HEK293 (cell line): ENCODE data around the gene MRPS18B.

Source experiments
- BCL11A ChIP-seq: fragments of 450-650 bp; formaldehyde crosslinking; IDR thresholded peaks from 2 replicates; pipeline ENCODE4 v1.5.1; 2016; ENCODE audit warnings: low read depth, missing biosample characterization, missing genetic modification characterization
- KLF17 ChIP-seq: fragments of 450-650 bp; formaldehyde crosslinking; IDR thresholded peaks from 2 replicates; pipeline ENCODE4 v1.5.1; 2016; ENCODE audit warnings: missing biosample characterization, missing genetic modification characterization
- KLF7 ChIP-seq: fragments of 450-650 bp; formaldehyde crosslinking; IDR thresholded peaks from 2 replicates; pipeline ENCODE4 v1.5.1; 2016; ENCODE audit warnings: missing biosample characterization, missing genetic modification characterization, borderline replicate concordance
- RBAK ChIP-seq: fragments of 450-650 bp; formaldehyde crosslinking; IDR thresholded peaks from 2 replicates; pipeline ENCODE4 v1.5.1; 2016; ENCODE audit warnings: missing biosample characterization, missing genetic modification characterization
- SCRT1 ChIP-seq: fragments of 450-650 bp; formaldehyde crosslinking; IDR thresholded peaks from 2 replicates; pipeline ENCODE4 v1.5.1; 2016; ENCODE audit warnings: missing biosample characterization, missing genetic modification characterization, borderline replicate concordance
- SP3 ChIP-seq: fragments of 450-650 bp; formaldehyde crosslinking; IDR thresholded peaks from 2 replicates; pipeline ENCODE4 v1.5.1; 2016; ENCODE audit warnings: missing biosample characterization, missing genetic modification characterization
- SP7 ChIP-seq: fragments of 450-650 bp; formaldehyde crosslinking; IDR thresholded peaks from 2 replicates; pipeline ENCODE4 v1.5.1; 2016; ENCODE audit warnings: missing biosample characterization, missing genetic modification characterization
- ZBTB17 ChIP-seq: fragments of 450-650 bp; formaldehyde crosslinking; IDR thresholded peaks from 2 replicates; pipeline ENCODE4 v1.5.1; 2016; ENCODE audit warnings: missing biosample characterization, missing genetic modification characterization
- ZBTB8A ChIP-seq: fragments of 450-650 bp; formaldehyde crosslinking; IDR thresholded peaks from 2 replicates; pipeline ENCODE4 v1.5.1; 2016; ENCODE audit warnings: missing biosample characterization, missing genetic modification characterization
- ZEB2 ChIP-seq: fragments of 450-650 bp; formaldehyde crosslinking; IDR thresholded peaks from 2 replicates; pipeline ENCODE4 v1.5.1; 2016; ENCODE audit warnings: missing biosample characterization, missing genetic modification characterization
- ZNF10 ChIP-seq: fragments of 450-650 bp; formaldehyde crosslinking; IDR thresholded peaks from 2 replicates; pipeline ENCODE4 v1.5.1; 2017; ENCODE audit warnings: missing biosample characterization, missing genetic modification characterization
- ZNF138 ChIP-seq: fragments of 450-650 bp; formaldehyde crosslinking; IDR thresholded peaks from 2 replicates; pipeline ENCODE4 v1.5.1; 2016; ENCODE audit warnings: missing biosample characterization, missing genetic modification characterization, borderline replicate concordance
- ZNF16 ChIP-seq: fragments of 450-650 bp; formaldehyde crosslinking; IDR thresholded peaks from 2 replicates; pipeline ENCODE4 v1.5.1; 2016; ENCODE audit warnings: low read depth, missing biosample characterization, missing genetic modification characterization
- ZNF174 ChIP-seq: fragments of 450-650 bp; formaldehyde crosslinking; IDR thresholded peaks from 2 replicates; pipeline ENCODE4 v1.5.0; 2017; ENCODE audit warnings: missing biosample characterization, mild to moderate bottlenecking, missing genetic modification characterization
- ZNF24 ChIP-seq: fragments of 450-650 bp; formaldehyde crosslinking; IDR thresholded peaks from 2 replicates; pipeline ENCODE4 v1.5.1; 2016; ENCODE audit warnings: missing biosample characterization, missing genetic modification characterization
- ZNF341 ChIP-seq: fragments of 450-650 bp; formaldehyde crosslinking; IDR thresholded peaks from 2 replicates; pipeline ENCODE4; 2016; ENCODE audit warnings: low read depth, missing biosample characterization, missing genetic modification characterization
- ZNF518A ChIP-seq: fragments of 450-650 bp; formaldehyde crosslinking; conservative IDR thresholded peaks from 2 replicates; pipeline ENCODE4 v1.5.1; 2016; ENCODE audit warnings: low read depth, missing biosample characterization, missing genetic modification characterization
- ZNF530 ChIP-seq: fragments of 450-650 bp; formaldehyde crosslinking; IDR thresholded peaks from 2 replicates; pipeline ENCODE4 v1.5.1; 2016; ENCODE audit warnings: low read depth, missing biosample characterization, missing genetic modification characterization
- ZNF544 ChIP-seq: fragments of 450-650 bp; formaldehyde crosslinking; IDR thresholded peaks from 2 replicates; pipeline ENCODE4 v1.5.0; 2017; ENCODE audit warnings: missing biosample characterization, missing genetic modification characterization
- ZNF549 ChIP-seq: fragments of 450-650 bp; IDR thresholded peaks from 2 replicates; pipeline ENCODE4 v1.5.1; 2018; ENCODE audit warnings: missing biosample characterization, missing genetic modification characterization, mild to moderate bottlenecking, inconsistent platforms, moderate library complexity
- ZNF558 ChIP-seq: fragments of 450-650 bp; formaldehyde crosslinking; IDR thresholded peaks from 2 replicates; pipeline ENCODE4 v1.5.1; 2016; ENCODE audit warnings: missing biosample characterization, missing genetic modification characterization
- ZNF561 ChIP-seq: fragments of 450-650 bp; IDR thresholded peaks from 2 replicates; pipeline ENCODE4 v1.5.1; 2018; ENCODE audit warnings: missing biosample characterization, missing genetic modification characterization, borderline replicate concordance
- ZNF658 ChIP-seq: fragments of 450-650 bp; formaldehyde crosslinking; IDR thresholded peaks from 2 replicates; pipeline ENCODE4; 2016; ENCODE audit warnings: missing biosample characterization, missing genetic modification characterization
- ZNF670 ChIP-seq: fragments of 450-650 bp; formaldehyde crosslinking; IDR thresholded peaks from 2 replicates; pipeline ENCODE4 v1.5.1; 2016; ENCODE audit warnings: missing biosample characterization, missing genetic modification characterization, low read depth
- ZNF677 ChIP-seq: fragments of 450-650 bp; IDR thresholded peaks from 2 replicates; pipeline ENCODE4 v1.5.0; 2018; ENCODE audit warnings: missing biosample characterization, mild to moderate bottlenecking, missing genetic modification characterization, moderate library complexity
- ZNF701 ChIP-seq: fragments of 450-650 bp; formaldehyde crosslinking; IDR thresholded peaks from 2 replicates; pipeline ENCODE4 v1.5.1; 2016; ENCODE audit warnings: missing biosample characterization, missing genetic modification characterization
- TF ChIP-seq, protein P1 (sequence below): fragments of 450-650 bp; formaldehyde crosslinking; IDR thresholded peaks from 2 replicates; pipeline ENCODE4 v1.5.1; 2016; ENCODE audit warnings: missing biosample characterization, missing genetic modification characterization
- TF ChIP-seq, protein P2 (sequence below): fragments of 450-650 bp; formaldehyde crosslinking; IDR thresholded peaks from 2 replicates; pipeline ENCODE4 v1.5.1; 2017; ENCODE audit warnings: missing biosample characterization, missing genetic modification characterization
- TF ChIP-seq, protein P3 (sequence below): fragments of 450-650 bp; formaldehyde crosslinking; optimal IDR thresholded peaks from 2 replicates; pipeline ENCODE3; 2016; ENCODE audit warnings: missing biosample characterization, mild to moderate bottlenecking, missing genetic modification characterization

MRPS18B gene

GRCh38 chr6:30616811-30617564, 652 bp upstream of the MRPS18B start, which contains the start of gene PPP1R10 (continued):
- no peak for TF ChIP-seq SCRT1 (tag by site-specific recombination)
- TF ChIP-seq RBAK (tag by site-specific recombination), result no peak
- TF ChIP-seq, protein P1, sequence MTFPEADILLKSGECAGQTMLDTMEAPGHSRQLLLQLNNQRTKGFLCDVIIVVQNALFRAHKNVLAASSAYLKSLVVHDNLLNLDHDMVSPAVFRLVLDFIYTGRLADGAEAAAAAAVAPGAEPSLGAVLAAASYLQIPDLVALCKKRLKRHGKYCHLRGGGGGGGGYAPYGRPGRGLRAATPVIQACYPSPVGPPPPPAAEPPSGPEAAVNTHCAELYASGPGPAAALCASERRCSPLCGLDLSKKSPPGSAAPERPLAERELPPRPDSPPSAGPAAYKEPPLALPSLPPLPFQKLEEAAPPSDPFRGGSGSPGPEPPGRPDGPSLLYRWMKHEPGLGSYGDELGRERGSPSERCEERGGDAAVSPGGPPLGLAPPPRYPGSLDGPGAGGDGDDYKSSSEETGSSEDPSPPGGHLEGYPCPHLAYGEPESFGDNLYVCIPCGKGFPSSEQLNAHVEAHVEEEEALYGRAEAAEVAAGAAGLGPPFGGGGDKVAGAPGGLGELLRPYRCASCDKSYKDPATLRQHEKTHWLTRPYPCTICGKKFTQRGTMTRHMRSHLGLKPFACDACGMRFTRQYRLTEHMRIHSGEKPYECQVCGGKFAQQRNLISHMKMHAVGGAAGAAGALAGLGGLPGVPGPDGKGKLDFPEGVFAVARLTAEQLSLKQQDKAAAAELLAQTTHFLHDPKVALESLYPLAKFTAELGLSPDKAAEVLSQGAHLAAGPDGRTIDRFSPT (tag by site-specific recombination), result no peak
- TF ChIP-seq ZNF530 (tag by site-specific recombination), result no peak
- peak; percentile 89 for TF ChIP-seq ZNF561 (tag by site-specific recombination)
- TF ChIP-seq BCL11A (tag by site-specific recombination), result no peak
- TF ChIP-seq ZNF670 (tag by site-specific recombination), result no peak
- TF ChIP-seq ZNF658 (tag by site-specific recombination), result no peak
- no peak for TF ChIP-seq ZNF174 (tag by site-specific recombination)
- TF ChIP-seq ZNF10 (tag by site-specific recombination), result no peak
- TF ChIP-seq ZNF518A, result no peak
- peak; percentile 74 for TF ChIP-seq ZNF558 (tag by site-specific recombination)
- peak; percentile 98 for TF ChIP-seq KLF7
- peak; percentile 98 for TF ChIP-seq SP3 (tag by site-specific recombination)
- TF ChIP-seq ZNF138, result no peak
- peak; percentile 75 for TF ChIP-seq SP7 (tag by site-specific recombination)
- TF ChIP-seq ZNF701 (tag by site-specific recombination), result no peak
- peak; percentile 86 for TF ChIP-seq KLF17 (tag by site-specific recombination)
- TF ChIP-seq, protein P2, sequence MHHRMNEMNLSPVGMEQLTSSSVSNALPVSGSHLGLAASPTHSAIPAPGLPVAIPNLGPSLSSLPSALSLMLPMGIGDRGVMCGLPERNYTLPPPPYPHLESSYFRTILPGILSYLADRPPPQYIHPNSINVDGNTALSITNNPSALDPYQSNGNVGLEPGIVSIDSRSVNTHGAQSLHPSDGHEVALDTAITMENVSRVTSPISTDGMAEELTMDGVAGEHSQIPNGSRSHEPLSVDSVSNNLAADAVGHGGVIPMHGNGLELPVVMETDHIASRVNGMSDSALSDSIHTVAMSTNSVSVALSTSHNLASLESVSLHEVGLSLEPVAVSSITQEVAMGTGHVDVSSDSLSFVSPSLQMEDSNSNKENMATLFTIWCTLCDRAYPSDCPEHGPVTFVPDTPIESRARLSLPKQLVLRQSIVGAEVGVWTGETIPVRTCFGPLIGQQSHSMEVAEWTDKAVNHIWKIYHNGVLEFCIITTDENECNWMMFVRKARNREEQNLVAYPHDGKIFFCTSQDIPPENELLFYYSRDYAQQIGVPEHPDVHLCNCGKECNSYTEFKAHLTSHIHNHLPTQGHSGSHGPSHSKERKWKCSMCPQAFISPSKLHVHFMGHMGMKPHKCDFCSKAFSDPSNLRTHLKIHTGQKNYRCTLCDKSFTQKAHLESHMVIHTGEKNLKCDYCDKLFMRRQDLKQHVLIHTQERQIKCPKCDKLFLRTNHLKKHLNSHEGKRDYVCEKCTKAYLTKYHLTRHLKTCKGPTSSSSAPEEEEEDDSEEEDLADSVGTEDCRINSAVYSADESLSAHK (tag by site-specific recombination), result 0 out of 2 replicates have a peak, but pooled peaks have one; percentile 35
- TF ChIP-seq ZBTB17 (tag by site-specific recombination), result no peak; the same call in 1 of the 2 replicates
- TF ChIP-seq ZNF544 (tag by site-specific recombination), result no peak
- TF ChIP-seq, protein P3, sequence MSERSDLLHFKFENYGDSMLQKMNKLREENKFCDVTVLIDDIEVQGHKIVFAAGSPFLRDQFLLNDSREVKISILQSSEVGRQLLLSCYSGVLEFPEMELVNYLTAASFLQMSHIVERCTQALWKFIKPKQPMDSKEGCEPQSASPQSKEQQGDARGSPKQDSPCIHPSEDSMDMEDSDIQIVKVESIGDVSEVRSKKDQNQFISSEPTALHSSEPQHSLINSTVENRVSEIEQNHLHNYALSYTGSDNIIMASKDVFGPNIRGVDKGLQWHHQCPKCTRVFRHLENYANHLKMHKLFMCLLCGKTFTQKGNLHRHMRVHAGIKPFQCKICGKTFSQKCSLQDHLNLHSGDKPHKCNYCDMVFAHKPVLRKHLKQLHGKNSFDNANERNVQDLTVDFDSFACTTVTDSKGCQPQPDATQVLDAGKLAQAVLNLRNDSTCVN (tag by site-specific recombination), result peak; percentile 84
- TF ChIP-seq ZEB2, result no peak; the same call in 1 of the 2 replicates
- peak; percentile 77; the same call in 1 of the 2 replicates for TF ChIP-seq ZNF341
- no peak for TF ChIP-seq ZNF16 (tag by site-specific recombination)
- peak; percentile 63; the same call in 1 of the 2 replicates for TF ChIP-seq ZBTB8A
- no peak for TF ChIP-seq ZNF677
- no peak for TF ChIP-seq ZNF549 (tag by site-specific recombination)
- peak; percentile 48; the same call in 1 of the 2 replicates for TF ChIP-seq ZNF24 (tag by site-specific recombination)
